K562 (cell line): ENCODE results near the gene PLA2G2C. TPM values are rescaled to one million over a fixed set of nuclear protein-coding genes. Genes with fewer than 3 reads are reported as not detected.

ENCODE experiments used
- ATAC-seq: fragments of 200-7000 bp; cut with Tn5 transposase; 3 replicates; pipeline ENCODE4 v1.9.1; 2020; ENCODE audit warnings: moderate library complexity
- BruUV-seq: library from RNA; stranded (reverse); fragments of 400-500 nt; replicated peaks from 2 replicates; lab custom pipeline; 2021; lab: Mats Ljungman, UMichigan
- CTCF ChIA-PET: fragments of 300-600 bp; formaldehyde crosslinking; extraction: SDS; loops from one replicate; lab custom pipeline; 2021; ENCODE audit warnings: low intra/inter-chr PET ratio; lab: Yijun Ruan, JAX
- POLR2A ChIA-PET: fragments of 300-600, 350-650 bp; sonication (Branson Sonifier 250); formaldehyde crosslinking; extraction: SDS; loops from one replicate; lab custom pipeline; 2021; ENCODE audit warnings: antibody characterized with exemption, inconsistent platforms; lab: Yijun Ruan, JAX
- DNase-seq, 4 experiments: peaks; one replicate each; pipeline versions ENCODE4 v3.0.0 to v3.0.0-alpha.2; 2011 to 2018; ENCODE audit warnings: low spot score in 3 of 4, mixed read lengths in 3 of 4; ENCODE audit errors: extremely low read depth in 1 of 4
- FAIRE-seq: peaks from 2 replicates; lab custom pipeline; 2011; peaks lifted over from hg19 to GRCh38; lab: Jason Lieb, UNC
- H2AFZ ChIP-seq: 2 replicates; pipeline ENCODE4 v1.6.0; 2011; ENCODE audit warnings: low read depth, low read length, control low read depth, inconsistent platforms
- H3K27ac ChIP-seq: fragments of 200-600 bp; 3 replicates; pipeline ENCODE4 v1.8.0; 2011; ENCODE audit warnings: low read depth, mild to moderate bottlenecking, control low read depth, inconsistent platforms, low read length, moderate library complexity, mixed read lengths; ENCODE audit errors: extremely low read depth
- H3K27me3 ChIP-seq, 2 experiments: fragments of 300-600 bp in 1 of 2; 2 replicates in 1 of 2; 3 replicates in 1 of 2; pipeline versions ENCODE4 v1.6.0 to v1.8.0; 2011; ENCODE audit warnings: inconsistent platforms in 2 of 2, low read length in 2 of 2, mild to moderate bottlenecking in 1 of 2, mixed read lengths in 1 of 2, moderate library complexity in 1 of 2; ENCODE audit not compliant: control insufficient read depth in 2 of 2, insufficient read depth in 2 of 2
- H3K36me3 ChIP-seq: fragments of 300-600 bp; 3 replicates; pipeline ENCODE4 v1.8.0; 2011; ENCODE audit warnings: mild to moderate bottlenecking, low read length, inconsistent platforms; ENCODE audit not compliant: control insufficient read depth, insufficient read depth
- H3K4me1 ChIP-seq, 2 experiments: fragments of 200-600 bp in 1 of 2; replicated peaks in 1 of 2; 2 replicates in 1 of 2; 3 replicates in 1 of 2; pipeline versions ENCODE4 v1.5.1 to v1.8.0; 2011; ENCODE audit warnings: inconsistent platforms in 2 of 2, low read length in 2 of 2, mild to moderate bottlenecking in 1 of 2, mixed read lengths in 1 of 2, moderate library complexity in 1 of 2; ENCODE audit not compliant: control insufficient read depth in 2 of 2, insufficient read depth in 2 of 2
- H3K4me2 ChIP-seq: 2 replicates; pipeline ENCODE4 v1.6.1; 2011; ENCODE audit warnings: low read length, control low read depth, inconsistent platforms, mixed read lengths; ENCODE audit not compliant: insufficient read depth
- H3K4me3 ChIP-seq: fragments of 200-600 bp; sonication (generic), shearing (Covaris generic); 2 replicates; pipeline ENCODE4 v1.5.1; 2016; ENCODE audit warnings: control low read depth, inconsistent platforms
- H3K79me2 ChIP-seq: fragments of 200-600 bp; 3 replicates; pipeline ENCODE4 v1.8.0; 2011; ENCODE audit warnings: low read length, inconsistent platforms; ENCODE audit not compliant: control insufficient read depth, insufficient read depth
- H3K9ac ChIP-seq, 2 experiments: 2 replicates each; pipeline versions ENCODE4 v1.6.0 to v1.6.1; 2011; ENCODE audit warnings: low read depth in 2 of 2, low read length in 2 of 2, control low read depth in 1 of 2, inconsistent platforms in 1 of 2, mild to moderate bottlenecking in 1 of 2, mixed read lengths in 1 of 2; ENCODE audit not compliant: insufficient read depth in 1 of 2
- H3K9me1 ChIP-seq: one replicate; pipeline ENCODE4 v1.6.0; 2011; ENCODE audit warnings: inconsistent platforms, mild to moderate bottlenecking, low read length, moderate library complexity; ENCODE audit not compliant: control insufficient read depth, insufficient read depth
- H3K9me3 ChIP-seq: replicated peaks from 2 replicates; pipeline ENCODE4 v1.5.1; 2011; ENCODE audit warnings: low read depth, low read length, inconsistent platforms; ENCODE audit not compliant: control insufficient read depth, insufficient read depth
- H4K20me1 ChIP-seq: replicated peaks from 2 replicates; pipeline ENCODE4 v1.6.1; 2011; ENCODE audit warnings: low read length, inconsistent platforms, mixed read lengths; ENCODE audit not compliant: control insufficient read depth, insufficient read depth
- BCL6 ChIP-seq: fragments of 250-450 bp; sonication (Bioruptor Pico); IDR thresholded peaks from 2 replicates; pipeline ENCODE4 v1.4.0; 2020
- MTA1 ChIP-seq: fragments of 450-650 bp; IDR thresholded peaks from 2 replicates; pipeline ENCODE4 v1.6.1; 2017; ENCODE audit warnings: borderline replicate concordance
- ZNF134 ChIP-seq: fragments of 250-450 bp; sonication (Bioruptor Pico); conservative IDR thresholded peaks from 2 replicates; pipeline ENCODE4 v1.4.0; 2020
- ZNF644 ChIP-seq: fragments of 200-800 bp; sonication (Bioruptor generic); IDR thresholded peaks from 2 replicates; pipeline ENCODE4 v1.6.1; 2016; ENCODE audit warnings: low read depth, missing genetic modification characterization, missing compliant biosample characterization
- WGBS: fragments of 100-300 bp; shearing (Covaris generic); methylation state at CpG from one replicate; pipeline ENCODE4 v1.1.6; 2016; ENCODE audit warnings: low coverage, mixed read lengths; ENCODE audit not compliant: insufficient coverage; ENCODE audit errors: missing lambda C conversion rate; 5-methylcytosine and 5-hydroxymethylcytosine counted together
- in situ Hi-C: fragments of 300-500 bp; cut with MboI; formaldehyde crosslinking; loops from 4 replicates; pipeline ENCODE4 v1.15.0; 2018; ENCODE audit warnings: inconsistent platforms, mixed read lengths
- intact Hi-C: fragments of 100-400 bp; cut with micrococcal nuclease; formaldehyde crosslinking; loops from 2 replicates; pipeline ENCODE4 v1.14.2; 2022
- polyA plus RNA-seq, 8 experiments: library from polyadenylated mRNA; depleted of rRNA in 4 of 8; stranded (reverse) in 5 of 8; unstranded in 3 of 8; fragments of >200 nt; fragmentation: Nextera tagmentation in 2 of 8; fragmentation: Illumina TruSeq in 1 of 8; extraction: Ambion mirVana in 2 of 8; extraction: Trizol in 1 of 8; gene quantifications; 2 replicates each; pipeline versions ENCODE4 v1.2.1 to v1.2.3, GENCODE V29; 2011 to 2014; ENCODE audit warnings: inconsistent platforms in 1 of 8, missing spikeins in 1 of 8
- total RNA-seq, 7 experiments: library from RNA; depleted of rRNA in 6 of 7; stranded (reverse); fragments of >200 nt in 6 of 7; fragmentation: Illumina TruSeq in 2 of 7; extraction: Trizol in 2 of 7; gene quantifications; 2 replicates each; pipeline versions ENCODE4 v1.2.1 to v1.2.3, GENCODE V29; 2011 to 2021; ENCODE audit warnings: low replicate concordance in 1 of 7
- TF ChIP-seq, protein P1 (sequence below): sonication (generic); formaldehyde crosslinking; IDR thresholded peaks from 2 replicates; pipeline ENCODE4 v1.4.0; 2020; ENCODE audit warnings: mild to moderate bottlenecking, missing genetic modification reagents
- TF ChIP-seq, protein P2 (sequence below): IDR thresholded peaks from 3 replicates; pipeline ENCODE4 v1.6.1; 2011; ENCODE audit warnings: borderline replicate concordance, mild to moderate bottlenecking; ENCODE audit not compliant: insufficient read length, insufficient read depth
- TF ChIP-seq, protein P3 (sequence below): fragments of 250-450 bp; sonication (Bioruptor Pico); IDR thresholded peaks from 2 replicates; pipeline ENCODE4 v1.8.0; 2022; ENCODE audit warnings: moderate library complexity, mild to moderate bottlenecking, inconsistent platforms
- TF ChIP-seq, protein P4 (sequence below): sonication (generic); formaldehyde crosslinking; IDR thresholded peaks from 2 replicates; pipeline ENCODE4 v1.8.1; 2022; ENCODE audit warnings: missing genetic modification reagents

Gene PLA2G2C
- total and polyA plus RNA-seq, 9 of the 15 experiments (the other 6 are each of a cell fraction or from before 2014, with no cell fraction given), result 0.14 to 0.49 (median 0.21) TPM

DNA sequence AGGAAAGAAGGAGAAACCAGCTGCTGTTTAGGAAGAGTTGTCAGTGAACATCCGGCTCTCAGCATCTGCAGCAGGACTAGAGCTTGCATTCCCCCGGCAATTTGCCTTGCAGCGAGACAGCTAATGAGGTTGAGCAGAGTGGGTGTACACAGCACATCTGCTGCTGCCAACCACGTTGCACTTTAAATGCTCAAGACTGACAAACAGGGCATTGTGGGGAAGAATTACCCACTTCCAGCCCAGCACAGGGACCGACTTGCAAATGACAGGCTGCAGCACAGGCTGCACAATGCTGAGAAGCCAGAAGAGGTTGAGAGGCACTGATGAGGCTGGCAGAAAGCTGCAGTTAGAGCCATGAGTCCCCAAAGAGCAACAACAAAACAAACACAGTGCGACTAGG, 47.5 kb upstream of the PLA2G2C start:
- H3K27ac ChIP-seq, result no peak overlapping the region
- H3K79me2 ChIP-seq, result no peaks in the 10 kb centered on the region
- H3K27me3 ChIP-seq, result peaks cover 42% of the 10 kb centered on the region in 2 experiments; a peak in 4 of 5 replicates
- H4K20me1 ChIP-seq, result no peaks in the 10 kb centered on the region; the same call in 1 of the 2 replicates
- no peak for DNase-seq
- TF ChIP-seq MTA1, result no peak
- TF ChIP-seq, protein P1, sequence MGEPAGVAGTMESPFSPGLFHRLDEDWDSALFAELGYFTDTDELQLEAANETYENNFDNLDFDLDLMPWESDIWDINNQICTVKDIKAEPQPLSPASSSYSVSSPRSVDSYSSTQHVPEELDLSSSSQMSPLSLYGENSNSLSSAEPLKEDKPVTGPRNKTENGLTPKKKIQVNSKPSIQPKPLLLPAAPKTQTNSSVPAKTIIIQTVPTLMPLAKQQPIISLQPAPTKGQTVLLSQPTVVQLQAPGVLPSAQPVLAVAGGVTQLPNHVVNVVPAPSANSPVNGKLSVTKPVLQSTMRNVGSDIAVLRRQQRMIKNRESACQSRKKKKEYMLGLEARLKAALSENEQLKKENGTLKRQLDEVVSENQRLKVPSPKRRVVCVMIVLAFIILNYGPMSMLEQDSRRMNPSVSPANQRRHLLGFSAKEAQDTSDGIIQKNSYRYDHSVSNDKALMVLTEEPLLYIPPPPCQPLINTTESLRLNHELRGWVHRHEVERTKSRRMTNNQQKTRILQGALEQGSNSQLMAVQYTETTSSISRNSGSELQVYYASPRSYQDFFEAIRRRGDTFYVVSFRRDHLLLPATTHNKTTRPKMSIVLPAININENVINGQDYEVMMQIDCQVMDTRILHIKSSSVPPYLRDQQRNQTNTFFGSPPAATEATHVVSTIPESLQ (CRISPR knock-in tag), result no peak
- no peak for TF ChIP-seq ZNF134 (CRISPR knock-in tag)
- no peak for TF ChIP-seq ZNF644 (tag)
- TF ChIP-seq, protein P2, sequence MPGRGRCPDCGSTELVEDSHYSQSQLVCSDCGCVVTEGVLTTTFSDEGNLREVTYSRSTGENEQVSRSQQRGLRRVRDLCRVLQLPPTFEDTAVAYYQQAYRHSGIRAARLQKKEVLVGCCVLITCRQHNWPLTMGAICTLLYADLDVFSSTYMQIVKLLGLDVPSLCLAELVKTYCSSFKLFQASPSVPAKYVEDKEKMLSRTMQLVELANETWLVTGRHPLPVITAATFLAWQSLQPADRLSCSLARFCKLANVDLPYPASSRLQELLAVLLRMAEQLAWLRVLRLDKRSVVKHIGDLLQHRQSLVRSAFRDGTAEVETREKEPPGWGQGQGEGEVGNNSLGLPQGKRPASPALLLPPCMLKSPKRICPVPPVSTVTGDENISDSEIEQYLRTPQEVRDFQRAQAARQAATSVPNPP, result no peak
- no peak for TF ChIP-seq BCL6 (CRISPR knock-in tag)
- TF ChIP-seq, protein P3, sequence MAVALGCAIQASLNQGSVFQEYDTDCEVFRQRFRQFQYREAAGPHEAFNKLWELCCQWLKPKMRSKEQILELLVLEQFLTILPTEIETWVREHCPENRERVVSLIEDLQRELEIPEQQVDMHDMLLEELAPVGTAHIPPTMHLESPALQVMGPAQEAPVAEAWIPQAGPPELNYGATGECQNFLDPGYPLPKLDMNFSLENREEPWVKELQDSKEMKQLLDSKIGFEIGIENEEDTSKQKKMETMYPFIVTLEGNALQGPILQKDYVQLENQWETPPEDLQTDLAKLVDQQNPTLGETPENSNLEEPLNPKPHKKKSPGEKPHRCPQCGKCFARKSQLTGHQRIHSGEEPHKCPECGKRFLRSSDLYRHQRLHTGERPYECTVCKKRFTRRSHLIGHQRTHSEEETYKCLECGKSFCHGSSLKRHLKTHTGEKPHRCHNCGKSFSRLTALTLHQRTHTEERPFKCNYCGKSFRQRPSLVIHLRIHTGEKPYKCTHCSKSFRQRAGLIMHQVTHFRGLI (CRISPR knock-in tag), result no peak
- TF ChIP-seq, protein P4, sequence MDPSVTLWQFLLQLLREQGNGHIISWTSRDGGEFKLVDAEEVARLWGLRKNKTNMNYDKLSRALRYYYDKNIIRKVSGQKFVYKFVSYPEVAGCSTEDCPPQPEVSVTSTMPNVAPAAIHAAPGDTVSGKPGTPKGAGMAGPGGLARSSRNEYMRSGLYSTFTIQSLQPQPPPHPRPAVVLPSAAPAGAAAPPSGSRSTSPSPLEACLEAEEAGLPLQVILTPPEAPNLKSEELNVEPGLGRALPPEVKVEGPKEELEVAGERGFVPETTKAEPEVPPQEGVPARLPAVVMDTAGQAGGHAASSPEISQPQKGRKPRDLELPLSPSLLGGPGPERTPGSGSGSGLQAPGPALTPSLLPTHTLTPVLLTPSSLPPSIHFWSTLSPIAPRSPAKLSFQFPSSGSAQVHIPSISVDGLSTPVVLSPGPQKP, result no peak
- in situ Hi-C loops (no loop called here), intact Hi-C loops (no loop called here)
- POLR2A ChIA-PET, result no interaction called here
- WGBS, result 3% methylated on average over 6 of the region's 6 CpGs
- H2AFZ ChIP-seq, result no peak overlapping the region
- H3K9me1 ChIP-seq, result no peaks in the 10 kb centered on the region
- no TSS peak for BruUV-seq
- H3K9ac ChIP-seq, result no peak overlapping the region
- H3K4me1 ChIP-seq, result no peaks in the 10 kb centered on the region
- no peaks in the 10 kb centered on the region for H3K9me3 ChIP-seq
- no peak overlapping the region for H3K4me3 ChIP-seq
- FAIRE-seq, result no peak
- ATAC-seq, result no peak
- no peak overlapping the region for H3K4me2 ChIP-seq
- no peaks in the 10 kb centered on the region for H3K36me3 ChIP-seq
- CTCF ChIA-PET, result no interaction called here
